Type B pancreatic cell (in vitro differentiated cells): ENCODE data around the gene TMED4. TPM values are rescaled to one million over a fixed set of nuclear protein-coding genes. Genes with fewer than 3 reads are reported as not detected.

Experiments
- DNase-seq: peaks from one replicate; pipeline ENCODE4 v3.0.0; 2021; ENCODE audit warnings: mixed read lengths; ENCODE audit not compliant: unreplicated experiment; ENCODE audit errors: extremely low spot score
- H3K27ac Mint-ChIP-seq: 2 replicates; pipeline ENCODE4 v1.8.0; 2021; ENCODE audit warnings: mild to moderate bottlenecking, mixed read lengths
- H3K27me3 Mint-ChIP-seq: 2 replicates; pipeline ENCODE4 v1.8.0; 2021; ENCODE audit warnings: mixed read lengths
- H3K36me3 Mint-ChIP-seq: 2 replicates; pipeline ENCODE4 v1.8.0; 2021; ENCODE audit warnings: mixed read lengths
- H3K4me1 Mint-ChIP-seq: one replicate; pipeline ENCODE4 v1.8.0; 2021; ENCODE audit warnings: mixed read lengths; ENCODE audit not compliant: unreplicated experiment
- H3K4me3 Mint-ChIP-seq: 2 replicates; pipeline ENCODE4 v1.8.0; 2021; ENCODE audit warnings: mild to moderate bottlenecking, mixed read lengths
- H3K9me3 Mint-ChIP-seq: 2 replicates; pipeline ENCODE4 v1.8.0; 2021; ENCODE audit warnings: mixed read lengths
- CTCF ChIP-seq: fragments of 200-600 bp; sonication (generic); conservative IDR thresholded peaks from 2 replicates; pipeline ENCODE4 v1.5.0; 2021; ENCODE audit warnings: antibody characterized with exemption, mild to moderate bottlenecking
- total RNA-seq: library from RNA; stranded (reverse); gene quantifications from 2 replicates; pipeline ENCODE4 v1.2.1, GENCODE V29; 2021; ENCODE audit warnings: low replicate concordance

Gene TMED4
- total RNA-seq, 1 donor from 2014 or later = 92.8 TPM

- Mint-ChIP-seq H3K27me3 (no peaks in the 10 kb centered on the region), H3K36me3 (peaks cover 28% of the 10 kb centered on the region), H3K27ac (peak overlapping the region; percentile 97), H3K4me1 (peaks cover 15% of the 10 kb centered on the region), H3K9me3 (no peaks in the 10 kb centered on the region), H3K4me3 (peak overlapping the region; percentile 99)
- no peak for TF ChIP-seq CTCF
- DNase-seq = no peak
These were observed 7.0 kb downstream of the TMED4 start for GRCh38 chr7:44575054-44575453.

- DNase-seq = no peak
- peaks cover 26% of the 10 kb centered on the region for H3K36me3 Mint-ChIP-seq
- peaks cover 11% of the 10 kb centered on the region for H3K4me1 Mint-ChIP-seq
- H3K9me3 Mint-ChIP-seq = no peaks in the 10 kb centered on the region
- no peak for TF ChIP-seq CTCF
- peak overlapping the region; percentile 97 for H3K27ac Mint-ChIP-seq
- no peaks in the 10 kb centered on the region for H3K27me3 Mint-ChIP-seq
- H3K4me3 Mint-ChIP-seq = peak overlapping the region; percentile 99
These were observed 7.7 kb downstream of the TMED4 start for GRCh38 chr7:44574287-44574872.

- no peak for TF ChIP-seq CTCF
- H3K36me3 Mint-ChIP-seq = peaks cover 29% of the 10 kb centered on the region
These were observed 8.4 kb downstream of the TMED4 start, which contains the start of gene DDX56 for GRCh38 chr7:44573464-44574286. TSS of gene DDX56 (minus strand) at chr7:44573908. CDS start at chr7:44573895, 13 bp downstream.

GRCh38 chr7:44572771-44573170 lies 9.3 kb downstream of the TMED4 start:
- no peak for DNase-seq
- peaks cover 30% of the 10 kb centered on the region for H3K36me3 Mint-ChIP-seq
- H3K4me1 Mint-ChIP-seq = peaks cover 11% of the 10 kb centered on the region

More at GRCh38 chr7:44573464-44574286, 8.4 kb downstream of the TMED4 start, which contains the start of gene DDX56:
- H3K4me1 Mint-ChIP-seq = peaks cover 11% of the 10 kb centered on the region
- peak; percentile 92 for DNase-seq
- H3K27ac Mint-ChIP-seq = peak within 1 kb of the TSS; percentile 97
- H3K9me3 Mint-ChIP-seq = no peaks in the 10 kb centered on the region
- H3K27me3 Mint-ChIP-seq = no peaks in the 10 kb centered on the region
- H3K4me3 Mint-ChIP-seq = peak within 1 kb of the TSS; percentile 99

GRCh38 chr7:44569959-44570358 lies 12.1 kb downstream of the TMED4 start:
- no peaks in the 10 kb centered on the region for H3K27me3 Mint-ChIP-seq
- H3K27ac Mint-ChIP-seq = no peak overlapping the region
- peaks cover 11% of the 10 kb centered on the region for H3K4me1 Mint-ChIP-seq
- no peak for DNase-seq
- H3K9me3 Mint-ChIP-seq = no peaks in the 10 kb centered on the region
- TF ChIP-seq CTCF = no peak
- H3K36me3 Mint-ChIP-seq = peaks cover 32% of the 10 kb centered on the region
- no peak overlapping the region for H3K4me3 Mint-ChIP-seq

More at GRCh38 chr7:44572771-44573170, 9.3 kb downstream of the TMED4 start:
- Mint-ChIP-seq H3K9me3 (no peaks in the 10 kb centered on the region), H3K4me3 (peak overlapping the region; percentile 99), H3K27me3 (no peaks in the 10 kb centered on the region), H3K27ac (peak overlapping the region; percentile 97)
- TF ChIP-seq CTCF = no peak
